DOHH2 (cell line): ENCODE data around the gene EFCAB9.

Experiments used
- H3F3A ChIP-seq: fragments of 200-600 bp; sonication (generic), shearing (Covaris generic); 2 replicates; pipeline ENCODE4 v1.6.0; 2016; ENCODE audit warnings: antibody characterized with exemption, mild to moderate bottlenecking; ENCODE audit not compliant: control insufficient read depth, insufficient read depth
- H3K27ac ChIP-seq: fragments of 200-600 bp; sonication (generic); 2 replicates; pipeline ENCODE4 v1.5.1; 2014; ENCODE audit warnings: low read depth, mild to moderate bottlenecking, low read length, moderate library complexity
- H3K27me3 ChIP-seq: fragments of 200-600 bp; sonication (generic); 2 replicates; pipeline ENCODE4 v1.6.1; 2014; ENCODE audit warnings: mild to moderate bottlenecking, low read length, mixed read lengths; ENCODE audit not compliant: control insufficient read depth
- H3K36me3 ChIP-seq: fragments of 200-600 bp; sonication (generic); 2 replicates; pipeline ENCODE4 v1.6.1; 2014; ENCODE audit warnings: mild to moderate bottlenecking, low read length, moderate library complexity, mixed read lengths; ENCODE audit not compliant: control insufficient read depth
- H3K4me1 ChIP-seq: fragments of 200-600 bp; sonication (generic); 2 replicates; pipeline ENCODE4 v1.6.1; 2014; ENCODE audit warnings: mild to moderate bottlenecking, low read length, mixed read lengths; ENCODE audit not compliant: control insufficient read depth
- H3K4me2 ChIP-seq: fragments of 200-600 bp; sonication (generic); 2 replicates; pipeline ENCODE4 v1.6.0; 2014; ENCODE audit warnings: mild to moderate bottlenecking, low read length, moderate library complexity
- H3K4me3 ChIP-seq: fragments of 200-600 bp; sonication (generic); 2 replicates; pipeline ENCODE4 v1.5.1; 2014; ENCODE audit warnings: mild to moderate bottlenecking, low read length, mixed read lengths
- H3K79me2 ChIP-seq: fragments of 200-600 bp; sonication (generic); 2 replicates; pipeline ENCODE4 v1.6.1; 2014; ENCODE audit warnings: mild to moderate bottlenecking, low read length, mixed read lengths; ENCODE audit not compliant: control insufficient read depth
- H3K9me2 ChIP-seq: fragments of 200-600 bp; sonication (generic); replicated peaks from 2 replicates; pipeline ENCODE4 v1.6.1; 2014; ENCODE audit warnings: mild to moderate bottlenecking, low read length, mixed read lengths; ENCODE audit not compliant: control insufficient read depth
- H3K9me3 ChIP-seq: fragments of 200-600 bp; sonication (generic); 2 replicates; pipeline ENCODE4 v1.6.1; 2014; ENCODE audit warnings: antibody characterized with exemption, low read length, mixed read lengths; ENCODE audit not compliant: control insufficient read depth, insufficient read depth
- H4K20me1 ChIP-seq: fragments of 200-600 bp; sonication (generic); 2 replicates; pipeline ENCODE4 v1.6.0; 2014; ENCODE audit warnings: low read depth, mild to moderate bottlenecking, antibody characterized with exemption, low read length, moderate library complexity; ENCODE audit not compliant: control insufficient read depth, insufficient read depth
- EZH2phosphoT487 ChIP-seq: fragments of 200-600 bp; sonication (generic); IDR thresholded peaks from 2 replicates; pipeline ENCODE4 v1.6.1; 2017; ENCODE audit warnings: borderline replicate concordance, mild to moderate bottlenecking, antibody characterized with exemption, low read length, moderate library complexity, mixed read lengths
- TF ChIP-seq, protein P1 (sequence below): fragments of 200-600 bp; sonication (generic); IDR thresholded peaks from one replicate; pipeline ENCODE4 v1.5.1; 2014; ENCODE audit warnings: antibody characterized with exemption, mild to moderate bottlenecking, low read depth, low read length; ENCODE audit not compliant: poor library complexity, severe bottlenecking

The EFCAB9 gene

DNA sequence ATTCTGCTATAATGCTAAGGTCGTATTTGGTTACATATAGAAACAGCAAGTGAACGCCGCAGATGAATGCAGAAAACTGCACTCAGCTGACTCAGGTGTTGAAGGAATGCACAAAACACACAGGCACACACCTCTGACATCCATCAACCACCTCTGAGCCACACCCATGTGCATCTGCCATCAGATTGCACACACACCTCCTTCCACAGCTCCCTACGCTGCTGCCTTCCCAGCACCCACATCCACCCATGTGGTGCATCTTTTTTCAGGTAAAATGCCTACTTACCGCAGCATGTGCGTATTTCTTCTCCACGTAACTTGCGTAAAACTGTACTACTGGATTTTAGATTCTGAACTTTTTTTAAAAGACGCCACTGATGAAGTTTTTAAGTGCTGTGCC lies 13.0 kb upstream of the EFCAB9 start:
- Histone ChIP-seq H3K4me1 (peaks cover 57% of the 10 kb centered on the region), H3K27me3 (no peaks in the 10 kb centered on the region), H3K36me3 (peaks cover 11% of the 10 kb centered on the region; the same call in 1 of the 2 replicates), H4K20me1 (no peaks in the 10 kb centered on the region; the same call in 1 of the 2 replicates), H3K9me2 (no peaks in the 10 kb centered on the region), H3K27ac (no peak overlapping the region), H3K4me2 (no peak overlapping the region), H3K79me2 (peaks cover 85% of the 10 kb centered on the region), H3K9me3 (no peaks in the 10 kb centered on the region), H3F3A (peaks cover 15% of the 10 kb centered on the region), H3K4me3 (no peak overlapping the region)
- TF ChIP-seq EZH2phosphoT487: no peak
- TF ChIP-seq, protein P1, sequence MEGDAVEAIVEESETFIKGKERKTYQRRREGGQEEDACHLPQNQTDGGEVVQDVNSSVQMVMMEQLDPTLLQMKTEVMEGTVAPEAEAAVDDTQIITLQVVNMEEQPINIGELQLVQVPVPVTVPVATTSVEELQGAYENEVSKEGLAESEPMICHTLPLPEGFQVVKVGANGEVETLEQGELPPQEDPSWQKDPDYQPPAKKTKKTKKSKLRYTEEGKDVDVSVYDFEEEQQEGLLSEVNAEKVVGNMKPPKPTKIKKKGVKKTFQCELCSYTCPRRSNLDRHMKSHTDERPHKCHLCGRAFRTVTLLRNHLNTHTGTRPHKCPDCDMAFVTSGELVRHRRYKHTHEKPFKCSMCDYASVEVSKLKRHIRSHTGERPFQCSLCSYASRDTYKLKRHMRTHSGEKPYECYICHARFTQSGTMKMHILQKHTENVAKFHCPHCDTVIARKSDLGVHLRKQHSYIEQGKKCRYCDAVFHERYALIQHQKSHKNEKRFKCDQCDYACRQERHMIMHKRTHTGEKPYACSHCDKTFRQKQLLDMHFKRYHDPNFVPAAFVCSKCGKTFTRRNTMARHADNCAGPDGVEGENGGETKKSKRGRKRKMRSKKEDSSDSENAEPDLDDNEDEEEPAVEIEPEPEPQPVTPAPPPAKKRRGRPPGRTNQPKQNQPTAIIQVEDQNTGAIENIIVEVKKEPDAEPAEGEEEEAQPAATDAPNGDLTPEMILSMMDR: no peak

DNA sequence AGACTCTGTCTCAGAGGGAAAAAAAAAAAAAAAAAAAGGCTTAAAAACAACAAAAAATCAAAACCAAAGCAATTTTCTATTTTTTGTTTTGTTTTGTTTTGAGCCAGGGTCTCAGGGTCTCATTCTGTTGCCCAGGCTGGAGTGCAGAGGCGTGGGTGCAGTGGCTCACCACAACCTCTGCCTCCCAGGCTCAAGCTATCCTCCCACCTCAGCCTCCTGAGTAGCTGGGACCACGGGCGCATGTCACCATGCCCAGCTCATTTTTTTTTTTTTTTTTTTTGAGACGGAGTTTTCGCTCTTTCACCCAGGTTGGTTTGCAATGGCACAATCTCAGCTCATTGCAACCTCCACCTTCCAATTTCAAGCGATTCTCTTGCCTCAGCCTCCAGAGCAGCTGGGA lies 11.7 kb upstream of the EFCAB9 start:
- peaks cover 62% of the 10 kb centered on the region for H3K4me1 ChIP-seq
- TF ChIP-seq, protein P1: no peak
- TF ChIP-seq EZH2phosphoT487: no peak
- no peak overlapping the region for H3K4me2 ChIP-seq
- H3K36me3 ChIP-seq: peaks cover 8% of the 10 kb centered on the region; the same call in 1 of the 2 replicates
- H4K20me1 ChIP-seq: peaks cover 4% of the 10 kb centered on the region; the same call in 1 of the 2 replicates
- H3F3A ChIP-seq: peaks cover 9% of the 10 kb centered on the region
- no peak overlapping the region for H3K4me3 ChIP-seq
- no peaks in the 10 kb centered on the region for H3K9me3 ChIP-seq
- no peaks in the 10 kb centered on the region for H3K27me3 ChIP-seq
- H3K27ac ChIP-seq: no peak overlapping the region
- H3K79me2 ChIP-seq: peaks cover 85% of the 10 kb centered on the region
- no peaks in the 10 kb centered on the region for H3K9me2 ChIP-seq

- H3K4me1 ChIP-seq: peaks cover 51% of the 10 kb centered on the region
- TF ChIP-seq EZH2phosphoT487: no peak
- TF ChIP-seq, protein P1: no peak
- H3K9me2 ChIP-seq: no peaks in the 10 kb centered on the region
- H3K79me2 ChIP-seq: peaks cover 76% of the 10 kb centered on the region
- H3K4me2 ChIP-seq: no peak overlapping the region
- no peaks in the 10 kb centered on the region for H3K27me3 ChIP-seq
- H3K9me3 ChIP-seq: no peaks in the 10 kb centered on the region
- peaks cover 5% of the 10 kb centered on the region; the same call in 1 of the 2 replicates for H3F3A ChIP-seq
- peaks cover 8% of the 10 kb centered on the region; the same call in 1 of the 2 replicates for H3K36me3 ChIP-seq
- H3K27ac ChIP-seq: no peak overlapping the region
- peaks cover 4% of the 10 kb centered on the region; the same call in 1 of the 2 replicates for H4K20me1 ChIP-seq
- H3K4me3 ChIP-seq: no peak overlapping the region
Observed at GRCh38 chr5:172183881-172184280, 10.1 kb upstream of the EFCAB9 start.
